IMR-90 (cell line): ENCODE measurements around the gene RTP5. TPM values are rescaled to one million over a fixed set of nuclear protein-coding genes. Genes with fewer than 3 reads are reported as not detected.

Experiments
- ATAC-seq: fragments of 200-7000 bp; cut with Tn5 transposase; 2 replicates; pipeline ENCODE4 v1.9.1; 2020; ENCODE audit warnings: low read depth, mild to moderate bottlenecking, moderate library complexity
- BruUV-seq: library from RNA; stranded (reverse); fragments of 400-500 nt; replicated peaks from 2 replicates; lab custom pipeline; 2021; lab: Mats Ljungman, UMichigan
- CTCF ChIA-PET: fragments of 300-600 bp; formaldehyde crosslinking; extraction: SDS; loops from one replicate; lab custom pipeline; 2021; ENCODE audit warnings: antibody characterized with exemption; lab: Yijun Ruan, JAX
- POLR2A ChIA-PET: fragments of 300-600 bp; sonication (Branson Sonifier 250); formaldehyde crosslinking; loops from one replicate; lab custom pipeline; 2022; ENCODE audit warnings: antibody characterized with exemption; ENCODE audit not compliant: unreplicated experiment; lab: Charles Lee
- DNase-seq: peaks from one replicate; pipeline ENCODE4 v3.0.0; 2013
- H2AFZ ChIP-seq: replicated peaks from 2 replicates; pipeline ENCODE3; 2013; ENCODE audit warnings: low read length, mild to moderate bottlenecking; ENCODE audit not compliant: poor library complexity
- H2AK5ac ChIP-seq: 2 replicates; pipeline ENCODE4 v1.6.1; 2013; ENCODE audit warnings: low read depth, low read length, inconsistent platforms
- H2AK9ac ChIP-seq: replicated peaks from 2 replicates; pipeline ENCODE3; 2013; ENCODE audit warnings: mild to moderate bottlenecking, low read depth, low read length, moderate library complexity; ENCODE audit not compliant: poor library complexity
- H2BK120ac ChIP-seq: 2 replicates; pipeline ENCODE4 v1.6.1; 2013; ENCODE audit warnings: low read depth, low read length, inconsistent platforms
- H2BK15ac ChIP-seq: 3 replicates; pipeline ENCODE4 v1.6.1; 2013; ENCODE audit warnings: low read depth, low read length, inconsistent platforms
- H2BK20ac ChIP-seq: 2 replicates; pipeline ENCODE4 v1.6.1; 2013; ENCODE audit warnings: low read depth, mild to moderate bottlenecking, inconsistent platforms, low read length, moderate library complexity
- H2BK5ac ChIP-seq: 2 replicates; pipeline ENCODE4 v1.6.1; 2013; ENCODE audit warnings: mild to moderate bottlenecking, low read depth, low read length, inconsistent platforms; ENCODE audit not compliant: poor library complexity, severe bottlenecking
- H3K14ac ChIP-seq: replicated peaks from 2 replicates; pipeline ENCODE4 v1.6.1; 2013; ENCODE audit warnings: low read depth, low read length, inconsistent platforms
- H3K18ac ChIP-seq: 2 replicates; pipeline ENCODE4 v1.6.1; 2013; ENCODE audit warnings: low read depth, low read length, control low read depth
- H3K23ac ChIP-seq: 2 replicates; pipeline ENCODE4 v1.6.1; 2013; ENCODE audit warnings: low read depth, low read length, inconsistent platforms
- H3K27ac ChIP-seq: 2 replicates; pipeline ENCODE4 v1.5.1; 2013; ENCODE audit warnings: mild to moderate bottlenecking, control low read depth, low read length; ENCODE audit not compliant: insufficient read depth
- H3K27me3 ChIP-seq: 2 replicates; pipeline ENCODE4 v1.6.1; 2013; ENCODE audit warnings: low read length; ENCODE audit not compliant: control insufficient read depth, insufficient read depth
- H3K36me3 ChIP-seq: 2 replicates; pipeline ENCODE4 v1.6.1; 2013; ENCODE audit warnings: low read length, mixed read lengths; ENCODE audit not compliant: control insufficient read depth, insufficient read depth
- H3K4ac ChIP-seq: 2 replicates; pipeline ENCODE4 v1.6.1; 2013; ENCODE audit warnings: low read depth, low read length, inconsistent platforms
- H3K4me1 ChIP-seq: 2 replicates; pipeline ENCODE4 v1.6.1; 2013; ENCODE audit warnings: low read length, mixed read lengths; ENCODE audit not compliant: control insufficient read depth, insufficient read depth
- H3K4me2 ChIP-seq: 2 replicates; pipeline ENCODE4 v1.6.1; 2013; ENCODE audit warnings: low read depth, mild to moderate bottlenecking, control low read depth, low read length, moderate library complexity
- H3K4me3 ChIP-seq: 2 replicates; pipeline ENCODE4 v1.5.1; 2013; ENCODE audit warnings: low read depth, mild to moderate bottlenecking, control low read depth, low read length, moderate library complexity; ENCODE audit not compliant: insufficient read depth
- H3K56ac ChIP-seq: 2 replicates; pipeline ENCODE4 v1.6.1; 2013; ENCODE audit warnings: low read length, inconsistent platforms; ENCODE audit not compliant: insufficient read depth; ENCODE audit errors: extremely low read depth
- H3K79me1 ChIP-seq, 2 experiments: 2 replicates each; pipeline ENCODE4 v1.6.1; 2013; ENCODE audit warnings: low read length in 2 of 2, inconsistent platforms in 1 of 2, low read depth in 1 of 2
- H3K9ac ChIP-seq: 2 replicates; pipeline ENCODE4 v1.6.1; 2013; ENCODE audit warnings: low read depth, low read length, control low read depth
- H3K9me1 ChIP-seq: 2 replicates; pipeline ENCODE4 v1.6.1; 2013; ENCODE audit warnings: low read length, inconsistent platforms; ENCODE audit not compliant: insufficient read depth
- H3K9me3 ChIP-seq: 2 replicates; pipeline ENCODE4 v1.6.1; 2013; ENCODE audit warnings: low read length; ENCODE audit not compliant: control insufficient read depth, insufficient read depth
- H4K20me1 ChIP-seq: 2 replicates; pipeline ENCODE4 v1.6.1; 2013; ENCODE audit warnings: low read length, inconsistent platforms; ENCODE audit not compliant: insufficient read depth
- H4K5ac ChIP-seq: 2 replicates; pipeline ENCODE4 v1.6.1; 2013; ENCODE audit warnings: mild to moderate bottlenecking, low read depth, low read length, control low read depth
- H4K8ac ChIP-seq, 2 experiments: 2 replicates each; pipeline ENCODE4 v1.6.1; 2013; ENCODE audit warnings: low read depth in 2 of 2, low read length in 2 of 2, control low read depth in 1 of 2, inconsistent platforms in 1 of 2
- H4K91ac ChIP-seq: 2 replicates; pipeline ENCODE4 v1.6.1; 2013; ENCODE audit warnings: low read depth, low read length, inconsistent platforms; ENCODE audit not compliant: insufficient read depth
- CEBPB ChIP-seq: IDR thresholded peaks from 2 replicates; pipeline ENCODE4 v1.6.1; 2012; ENCODE audit warnings: low read depth, low read length, improper control_type of control experiment
- MAFK ChIP-seq: IDR thresholded peaks from 2 replicates; pipeline ENCODE4 v1.6.1; 2012; ENCODE audit warnings: low read depth, low read length, improper control_type of control experiment
- MAZ ChIP-seq: IDR thresholded peaks from 2 replicates; pipeline ENCODE4 v1.6.1; 2012; ENCODE audit warnings: low read depth, mild to moderate bottlenecking, low read length, improper control_type of control experiment, moderate library complexity, borderline replicate concordance
- MXI1 ChIP-seq: IDR thresholded peaks from 2 replicates; pipeline ENCODE4 v1.6.1; 2012; ENCODE audit warnings: low read depth, mild to moderate bottlenecking, low read length, moderate library complexity, borderline replicate concordance
- NFE2L2 ChIP-seq: fragments of 150-350 bp; IDR thresholded peaks from 2 replicates; pipeline ENCODE4 v1.6.1; 2016; ENCODE audit warnings: low read depth, mild to moderate bottlenecking, low read length
- RAD21 ChIP-seq: IDR thresholded peaks from 2 replicates; pipeline ENCODE4 v1.6.1; 2012; ENCODE audit warnings: low read length, improper control_type of control experiment
- RCOR1 ChIP-seq: IDR thresholded peaks from 2 replicates; pipeline ENCODE4 v1.6.1; 2012; ENCODE audit warnings: mild to moderate bottlenecking, low read length, improper control_type of control experiment; ENCODE audit not compliant: insufficient replicate concordance
- WGBS, 2 experiments: methylation state at CpG; one replicate each; pipeline versions ENCODE4 v1.1.5 to v1.1.7; 2013; ENCODE audit warnings: missing lambda C conversion rate in 2 of 2; ENCODE audit not compliant: insufficient read length in 1 of 2; ENCODE audit errors: extremely low coverage in 2 of 2; 5-methylcytosine and 5-hydroxymethylcytosine counted together
- dilution Hi-C: fragments of 300-500 bp; cut with HindIII; formaldehyde crosslinking; loops from one replicate; pipeline ENCODE4 v1.14.3; 2018; ENCODE audit warnings: low sequenced_read_pairs; ENCODE audit not compliant: unreplicated experiment
- in situ Hi-C: fragments of 300-500 bp; cut with MboI; formaldehyde crosslinking; loops from 3 replicates; pipeline ENCODE4 v1.14.3; 2019; ENCODE audit warnings: low sequenced_read_pairs, inconsistent platforms, mixed read lengths
- intact Hi-C: fragments of 100-400 bp; cut with micrococcal nuclease; formaldehyde crosslinking; loops from 2 replicates; pipeline ENCODE4 v1.10.0; 2022
- polyA plus RNA-seq, 3 experiments: library from polyadenylated mRNA; depleted of rRNA; stranded (reverse); fragments of >200 nt; gene quantifications; 2 replicates each; pipeline ENCODE4 v1.2.3, GENCODE V29; 2012; ENCODE audit warnings: low replicate concordance in 1 of 3
- total RNA-seq: library from RNA; depleted of rRNA; stranded (reverse); fragments of >200 nt; gene quantifications from 2 replicates; pipeline ENCODE4 v1.2.3, GENCODE V29; 2012
- TF ChIP-seq, protein P1 (sequence below): fragments of 150-350 bp; IDR thresholded peaks from 2 replicates; pipeline ENCODE4 v1.6.1; 2017; ENCODE audit warnings: mild to moderate bottlenecking, antibody characterized with exemption, low read length, low read depth

The RTP5 gene
- total and polyA plus RNA-seq, 2 of the 4 experiments (the other 2 are of a cell fraction) = not detected

DNA sequence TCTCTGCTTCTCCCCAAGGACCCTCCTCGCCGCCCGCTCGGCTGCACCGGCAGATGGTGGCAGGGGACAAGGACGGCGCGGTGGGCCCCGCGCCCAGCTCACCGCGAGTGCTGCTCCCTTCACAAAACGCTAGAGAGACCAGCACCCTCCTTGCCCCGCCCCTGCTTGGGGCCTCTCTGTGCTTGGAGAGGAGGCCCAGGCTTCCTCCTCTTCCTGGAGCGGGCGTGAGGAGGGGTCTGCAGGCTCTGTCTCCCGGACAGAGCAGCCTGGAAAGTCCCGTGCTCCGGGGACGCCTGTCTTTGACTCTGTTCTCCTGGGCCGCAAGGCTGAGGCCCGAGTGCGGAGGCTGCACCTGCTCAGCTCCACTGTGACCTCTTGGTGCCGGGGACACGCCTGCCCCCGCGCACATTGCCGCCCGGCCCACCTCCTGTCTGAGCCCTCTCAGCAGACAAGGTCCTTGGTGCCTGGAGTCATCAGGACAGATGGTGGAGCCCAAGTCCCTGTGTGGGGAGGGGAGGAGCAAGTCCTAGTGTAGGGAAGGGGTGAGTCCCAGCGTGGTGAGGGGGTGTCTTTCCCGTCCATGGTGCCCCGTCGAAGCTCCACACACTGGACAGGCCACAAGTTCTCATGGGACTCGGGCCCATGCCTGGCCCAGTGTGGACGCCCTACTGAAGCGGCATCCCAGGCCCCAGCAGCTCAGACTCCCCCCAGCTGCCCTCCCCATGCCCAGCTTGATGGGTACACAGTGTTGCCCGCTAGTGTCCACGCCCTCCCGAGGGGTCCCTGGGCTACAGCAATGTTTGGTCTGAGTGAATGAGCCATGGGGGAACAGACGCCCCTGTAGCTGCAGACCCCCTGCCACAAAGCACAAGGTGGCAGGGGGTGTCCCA lies 33.8 kb downstream of the RTP5 start (continued):
- TF ChIP-seq MXI1 = no peak

DNA sequence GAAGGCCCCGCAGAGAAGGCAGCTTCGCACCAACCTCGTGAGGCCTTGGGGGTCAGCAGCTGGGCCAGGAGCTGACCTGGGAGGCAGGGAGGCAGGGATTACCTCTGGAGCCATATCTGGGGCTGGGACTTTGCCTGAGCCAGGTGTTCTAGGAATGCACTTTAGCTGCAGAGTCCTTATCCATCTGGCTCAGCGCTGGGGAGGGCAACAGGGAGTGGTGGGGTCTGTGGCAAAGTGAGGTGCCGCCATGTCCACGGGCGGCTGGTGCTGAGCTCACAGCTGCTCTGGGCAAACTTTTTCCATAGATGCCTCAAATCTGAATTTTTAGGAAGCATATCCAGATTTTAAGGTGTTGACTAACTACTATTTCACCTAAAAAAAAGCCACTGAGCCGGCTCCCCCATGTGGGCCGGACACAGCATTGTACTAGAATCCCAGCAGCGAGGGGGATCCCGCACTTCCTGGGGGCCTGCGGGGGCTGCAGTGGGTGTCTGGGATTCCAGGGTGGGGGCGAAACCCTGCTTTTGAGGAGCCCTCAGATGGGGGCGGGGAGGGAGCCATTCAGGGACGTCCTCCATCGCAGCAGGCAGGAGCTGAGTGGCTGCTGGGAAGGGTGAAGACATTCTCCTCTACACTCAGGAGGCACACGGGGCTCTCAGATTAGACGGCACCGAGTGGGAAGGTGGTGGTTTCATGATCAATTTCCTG lies 34.6 kb downstream of the RTP5 start:
- Histone ChIP-seq H3K14ac (no peak overlapping the region), H2AK9ac (no peak overlapping the region), H4K5ac (no peak overlapping the region), H3K4me3 (no peak overlapping the region), H3K36me3 (no peaks in the 10 kb centered on the region), H3K4me1 (no peaks in the 10 kb centered on the region; the same call in 1 of the 2 replicates), H2AK5ac (no peak overlapping the region), H3K27ac (no peak overlapping the region), H3K56ac (no peak overlapping the region), H3K79me1 (no peaks in the 10 kb centered on the region), H2AFZ (no peak overlapping the region), H3K18ac (no peak overlapping the region), H2BK15ac (no peak overlapping the region), H4K8ac (no peak overlapping the region), H4K20me1 (no peaks in the 10 kb centered on the region), H3K4me2 (no peak overlapping the region), H3K9ac (no peak overlapping the region), H3K9me1 (no peaks in the 10 kb centered on the region), H3K27me3 (peaks cover 6% of the 10 kb centered on the region; the same call in 1 of the 2 replicates), H3K23ac (no peak overlapping the region), H2BK5ac (no peak overlapping the region), H2BK120ac (no peak overlapping the region), H3K4ac (no peak overlapping the region), H4K91ac (no peak overlapping the region), H3K9me3 (no peaks in the 10 kb centered on the region), H2BK20ac (no peak overlapping the region)
- 40% methylated on average over 1 of the region's 19 CpGs; no CpG with 5 or more reads in 1 of the 2 experiments for WGBS, 2 experiments
- no peak for TF ChIP-seq RAD21
- no peak for TF ChIP-seq CEBPB
- TF ChIP-seq MAZ = no peak
- TF ChIP-seq MAFK = no peak
- no peak for TF ChIP-seq NFE2L2
- no peak for TF ChIP-seq RCOR1
- TF ChIP-seq, protein P1, sequence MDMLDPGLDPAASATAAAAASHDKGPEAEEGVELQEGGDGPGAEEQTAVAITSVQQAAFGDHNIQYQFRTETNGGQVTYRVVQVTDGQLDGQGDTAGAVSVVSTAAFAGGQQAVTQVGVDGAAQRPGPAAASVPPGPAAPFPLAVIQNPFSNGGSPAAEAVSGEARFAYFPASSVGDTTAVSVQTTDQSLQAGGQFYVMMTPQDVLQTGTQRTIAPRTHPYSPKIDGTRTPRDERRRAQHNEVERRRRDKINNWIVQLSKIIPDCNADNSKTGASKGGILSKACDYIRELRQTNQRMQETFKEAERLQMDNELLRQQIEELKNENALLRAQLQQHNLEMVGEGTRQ = no peak
- ChIA-PET POLR2A (no interaction called here), CTCF (no interaction called here)
- no TSS peak for BruUV-seq
- intact Hi-C loops (no loop called here), dilution Hi-C loops (no loop called here), in situ Hi-C loops (no loop called here)
- DNase-seq = no peak
- no peak for ATAC-seq
